ENCODE measurements around the gene SMPD3. TPM values are rescaled to one million over a fixed set of nuclear protein-coding genes. Genes with fewer than 3 reads are reported as not detected.

Gene SMPD3
- total RNA-seq, 1 experiment from 2014 or later, result 2.4 TPM

DNA sequence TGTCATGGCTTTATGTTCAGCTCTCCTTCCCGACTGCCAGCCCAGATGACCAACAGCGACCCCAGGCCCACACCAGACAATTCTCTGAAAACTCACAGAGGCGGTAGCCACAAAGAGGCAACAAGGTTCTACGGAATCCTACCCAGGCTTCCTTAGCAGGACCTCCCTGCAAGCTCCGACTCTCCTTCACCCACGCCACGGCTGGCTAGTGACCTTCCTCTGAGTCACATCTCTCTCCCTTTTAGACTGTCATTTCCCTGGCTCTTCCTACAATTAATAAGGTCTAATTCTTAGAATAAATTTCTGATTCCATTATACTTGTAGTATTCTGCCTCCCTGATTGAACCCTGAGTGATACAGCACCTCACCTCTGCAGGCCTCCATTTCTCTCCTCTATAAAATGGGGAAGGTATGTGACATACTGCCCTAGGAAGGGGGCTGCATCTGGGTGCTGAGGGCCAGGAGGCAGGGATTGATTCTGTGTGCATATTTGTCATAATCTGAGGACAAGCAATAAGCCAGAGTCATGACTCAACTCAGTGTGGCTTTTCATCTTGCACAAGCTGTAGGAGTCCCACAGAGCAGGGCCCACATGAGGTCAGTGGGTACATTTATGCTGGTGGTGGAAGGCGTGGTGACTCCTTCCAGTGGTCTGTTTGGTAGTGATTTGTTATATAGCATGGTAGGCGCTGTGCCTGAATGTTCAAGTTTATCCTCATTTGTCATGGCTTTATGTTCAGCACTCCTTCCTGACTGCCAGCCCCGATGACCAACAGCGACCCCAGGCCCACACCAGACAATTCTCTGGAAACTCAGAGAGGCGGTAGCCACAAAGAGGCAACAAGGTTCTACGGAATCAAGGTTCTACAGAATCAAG lies 46.2 kb downstream of the SMPD3 start:
- H3K27me3 Mint-ChIP-seq (ENCODE audit: insufficient read depth, unreplicated experiment), result no peaks in the 10 kb centered on the region
- H3K27me3 ChIP-seq (replicated peaks; ENCODE audit: control insufficient read depth, insufficient read depth, low read length), result no peaks in the 10 kb centered on the region
- ChIA-PET CTCF (no interaction called here), POLR2A (no interaction called here)
- no peaks in the 10 kb centered on the region for H3K9me3 ChIP-seq
- BruUV-seq (replicated peaks), result no TSS peak
- intact Hi-C loops (cut with micrococcal nuclease; ENCODE audit: unreplicated experiment), result no loop called here
- H3K4me3 Mint-ChIP-seq (ENCODE audit: unreplicated experiment), result no peak overlapping the region
- DNase-seq, result no peak
- H3K36me3 ChIP-seq (ENCODE audit: control insufficient read depth, insufficient read depth, low read length), result no peaks in the 10 kb centered on the region
- TF ChIP-seq, protein P1, sequence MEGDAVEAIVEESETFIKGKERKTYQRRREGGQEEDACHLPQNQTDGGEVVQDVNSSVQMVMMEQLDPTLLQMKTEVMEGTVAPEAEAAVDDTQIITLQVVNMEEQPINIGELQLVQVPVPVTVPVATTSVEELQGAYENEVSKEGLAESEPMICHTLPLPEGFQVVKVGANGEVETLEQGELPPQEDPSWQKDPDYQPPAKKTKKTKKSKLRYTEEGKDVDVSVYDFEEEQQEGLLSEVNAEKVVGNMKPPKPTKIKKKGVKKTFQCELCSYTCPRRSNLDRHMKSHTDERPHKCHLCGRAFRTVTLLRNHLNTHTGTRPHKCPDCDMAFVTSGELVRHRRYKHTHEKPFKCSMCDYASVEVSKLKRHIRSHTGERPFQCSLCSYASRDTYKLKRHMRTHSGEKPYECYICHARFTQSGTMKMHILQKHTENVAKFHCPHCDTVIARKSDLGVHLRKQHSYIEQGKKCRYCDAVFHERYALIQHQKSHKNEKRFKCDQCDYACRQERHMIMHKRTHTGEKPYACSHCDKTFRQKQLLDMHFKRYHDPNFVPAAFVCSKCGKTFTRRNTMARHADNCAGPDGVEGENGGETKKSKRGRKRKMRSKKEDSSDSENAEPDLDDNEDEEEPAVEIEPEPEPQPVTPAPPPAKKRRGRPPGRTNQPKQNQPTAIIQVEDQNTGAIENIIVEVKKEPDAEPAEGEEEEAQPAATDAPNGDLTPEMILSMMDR (IDR thresholded peaks at IDR 0.05; ENCODE audit: insufficient read depth in 1 of 2, low read depth in 1 of 2, low read length in 1 of 2, severe bottlenecking in 1 of 2, unreplicated experiment in 1 of 2), result no peak
- H3K27ac Mint-ChIP-seq (ENCODE audit: unreplicated experiment), result no peak overlapping the region
- peaks cover 6% of the 10 kb centered on the region; the same call in 1 of the 2 replicates for H3K4me1 ChIP-seq
- H3K36me3 Mint-ChIP-seq (ENCODE audit: insufficient read depth, unreplicated experiment), result no peaks in the 10 kb centered on the region
- peaks cover 8% of the 10 kb centered on the region for H3K4me1 Mint-ChIP-seq (ENCODE audit: low read depth, unreplicated experiment)
- no peaks in the 10 kb centered on the region for H3K9me3 Mint-ChIP-seq (ENCODE audit: unreplicated experiment)
- no peak overlapping the region for H3K4me3 ChIP-seq (ENCODE audit: low read depth, low read length)

DNA sequence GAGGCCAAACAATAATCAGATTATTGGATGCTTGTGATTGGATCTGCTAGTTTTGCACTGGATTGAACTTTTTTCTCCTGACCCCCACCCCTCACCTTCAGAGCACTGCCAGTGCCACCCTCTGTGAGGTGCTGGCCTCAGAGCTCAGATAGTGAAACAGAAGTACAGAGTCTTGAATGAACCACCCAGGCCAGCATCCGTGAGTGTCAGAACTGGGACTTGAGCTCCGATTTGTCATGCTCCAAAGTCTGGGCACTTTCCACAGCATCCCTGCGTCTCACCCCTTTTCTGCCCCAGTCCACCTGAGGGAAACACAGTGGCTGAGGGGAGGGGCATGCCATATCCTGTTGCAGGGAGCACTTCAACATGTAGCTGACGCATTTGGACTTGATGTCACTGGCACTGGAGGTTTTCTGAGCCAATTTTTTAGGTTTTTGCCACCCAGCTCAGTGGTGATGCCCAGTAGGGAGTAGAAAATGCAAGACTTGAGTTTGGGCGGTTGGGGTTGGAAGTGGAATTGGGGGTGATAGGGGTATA lies 47.3 kb downstream of the SMPD3 start:
- TF ChIP-seq, protein P1 (IDR thresholded peaks at IDR 0.05; ENCODE audit: insufficient read depth in 1 of 2, low read depth in 1 of 2, low read length in 1 of 2, severe bottlenecking in 1 of 2, unreplicated experiment in 1 of 2), result no peak
- no peaks in the 10 kb centered on the region for H3K9me3 Mint-ChIP-seq (ENCODE audit: unreplicated experiment)
- intact Hi-C loops (cut with micrococcal nuclease; ENCODE audit: unreplicated experiment), result no loop called here
- ChIA-PET CTCF (interaction anchor here (0.7 to 2.4 kb wide), 3 partner anchors 20 to 166 kb away, joined by 3 to 9 read pairs (median 3); no protein-coding TSS in a partner anchor), POLR2A (no interaction called here)
- Histone ChIP-seq H3K4me3 (ENCODE audit: low read depth, low read length) (no peak overlapping the region), H3K4me1 (no peaks in the 10 kb centered on the region), H3K36me3 (ENCODE audit: control insufficient read depth, insufficient read depth, low read length) (no peaks in the 10 kb centered on the region), H3K9me3 (no peaks in the 10 kb centered on the region), H3K27me3 (replicated peaks; ENCODE audit: control insufficient read depth, insufficient read depth, low read length) (no peaks in the 10 kb centered on the region)
- H3K27me3 Mint-ChIP-seq (ENCODE audit: insufficient read depth, unreplicated experiment), result no peaks in the 10 kb centered on the region
- H3K27ac Mint-ChIP-seq (ENCODE audit: unreplicated experiment), result no peak overlapping the region
- DNase-seq, result no peak
- H3K36me3 Mint-ChIP-seq (ENCODE audit: insufficient read depth, unreplicated experiment), result no peaks in the 10 kb centered on the region
- H3K4me1 Mint-ChIP-seq (ENCODE audit: low read depth, unreplicated experiment), result no peaks in the 10 kb centered on the region
- no peak overlapping the region for H3K4me3 Mint-ChIP-seq (ENCODE audit: unreplicated experiment)
- BruUV-seq (replicated peaks), result no TSS peak

DNA sequence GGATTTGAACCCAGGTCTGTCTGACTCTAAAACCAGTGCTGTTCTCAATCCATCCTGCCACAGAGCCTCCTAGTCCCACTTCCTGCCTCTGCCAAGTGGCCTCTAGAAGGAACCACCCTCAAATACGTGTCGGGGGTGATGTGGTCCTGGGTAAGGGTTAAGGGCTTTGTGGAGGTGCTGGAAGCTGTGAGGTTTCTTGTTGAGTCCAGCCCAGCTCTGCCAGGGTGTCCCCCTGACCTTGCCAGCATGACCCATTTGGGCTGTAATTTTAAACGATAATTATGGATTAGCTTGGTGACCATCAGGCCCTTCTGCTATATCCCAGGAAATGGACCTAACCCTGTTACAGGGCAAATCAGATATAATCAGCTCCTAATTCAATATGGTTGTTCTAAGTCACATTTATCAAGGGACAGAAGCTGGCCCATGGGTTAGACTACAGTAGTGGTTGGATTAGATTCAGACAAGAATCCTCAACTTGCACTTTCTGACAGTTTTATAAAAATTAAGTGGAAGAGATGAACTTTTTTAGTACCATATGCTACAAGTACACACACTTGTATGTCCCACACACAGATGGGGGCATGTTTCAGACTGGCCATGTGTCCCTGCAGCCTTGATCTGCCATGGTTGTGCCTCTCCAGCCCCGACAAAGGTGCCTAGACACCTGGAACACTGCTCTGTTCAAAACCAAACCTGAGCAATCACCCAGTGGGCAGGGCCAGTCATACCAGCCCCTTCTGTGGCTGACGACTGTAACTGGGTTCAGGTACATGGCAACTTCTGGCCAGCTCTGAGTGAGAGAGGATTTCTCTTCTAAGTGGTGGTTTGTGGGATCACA lies 48.0 kb downstream of the SMPD3 start:
- Histone ChIP-seq H3K4me3 (ENCODE audit: low read depth, low read length) (no peak overlapping the region), H3K27me3 (replicated peaks; ENCODE audit: control insufficient read depth, insufficient read depth, low read length) (no peaks in the 10 kb centered on the region), H3K36me3 (ENCODE audit: control insufficient read depth, insufficient read depth, low read length) (no peaks in the 10 kb centered on the region), H3K9me3 (no peaks in the 10 kb centered on the region), H3K4me1 (no peaks in the 10 kb centered on the region)
- DNase-seq, result no peak
- no peak overlapping the region for H3K4me3 Mint-ChIP-seq (ENCODE audit: unreplicated experiment)
- H3K9me3 Mint-ChIP-seq (ENCODE audit: unreplicated experiment), result no peaks in the 10 kb centered on the region
- ChIA-PET POLR2A (no interaction called here), CTCF (interaction anchor here (0.7 to 2.4 kb wide), 3 partner anchors 19 to 167 kb away, joined by 3 to 9 read pairs (median 3); no protein-coding TSS in a partner anchor)
- H3K27me3 Mint-ChIP-seq (ENCODE audit: insufficient read depth, unreplicated experiment), result no peaks in the 10 kb centered on the region
- H3K4me1 Mint-ChIP-seq (ENCODE audit: low read depth, unreplicated experiment), result no peaks in the 10 kb centered on the region
- intact Hi-C loops (cut with micrococcal nuclease; ENCODE audit: unreplicated experiment), result no loop called here
- no TSS peak for BruUV-seq (replicated peaks)
- no peaks in the 10 kb centered on the region for H3K36me3 Mint-ChIP-seq (ENCODE audit: insufficient read depth, unreplicated experiment)
- H3K27ac Mint-ChIP-seq (ENCODE audit: unreplicated experiment), result no peak overlapping the region
- TF ChIP-seq, protein P1 (IDR thresholded peaks at IDR 0.05; ENCODE audit: insufficient read depth in 1 of 2, low read depth in 1 of 2, low read length in 1 of 2, severe bottlenecking in 1 of 2, unreplicated experiment in 1 of 2), result no peak

Data from Caco-2 (cell line).